ENCODE measurements around the gene GPR135.
A peak's percentile ranks its signal among the peaks of the same experiment; 100 is the strongest.

Gene GPR135

GRCh38 chr14:59465316-59466135 is at the start of gene GPR135:
Gene GPR135, minus strand, starts transcription at chr14:59465380. Its CDS starts 154 bp downstream, at chr14:59465226.
- DNase-seq, result no peak

GRCh38 chr14:59511916-59512575 is 46.9 kb upstream of the GPR135 start:
- no peak for DNase-seq

- no peak for DNase-seq
These were observed 45.8 kb upstream of the GPR135 start for GRCh38 chr14:59510966-59511365.

- DNase-seq, result no peak
These were observed 44.8 kb upstream of the GPR135 start for GRCh38 chr14:59510001-59510400.

GRCh38 chr14:59509101-59509500 is 43.9 kb upstream of the GPR135 start:
- DNase-seq, result no peak

- DNase-seq, result no peak
These were observed 42.5 kb upstream of the GPR135 start for GRCh38 chr14:59507752-59508103.

GRCh38 chr14:59507063-59507751 is 42.0 kb upstream of the GPR135 start:
- DNase-seq, result peak; percentile 47

GRCh38 chr14:59503256-59503655 is 38.1 kb upstream of the GPR135 start:
- no peak for DNase-seq

GRCh38 chr14:59500732-59501131 is 35.6 kb upstream of the GPR135 start:
- DNase-seq, result no peak

GRCh38 chr14:59492384-59492783 is 27.2 kb upstream of the GPR135 start:
- DNase-seq, result no peak

GRCh38 chr14:59490756-59491155 is 25.6 kb upstream of the GPR135 start:
- no peak for DNase-seq

- DNase-seq, result no peak
These were observed 19.5 kb upstream of the GPR135 start for GRCh38 chr14:59484639-59485175.

GRCh38 chr14:59483819-59484638 is 18.8 kb upstream of the GPR135 start, which contains the start of the genes JKAMP and L3HYPDH:
Gene JKAMP, plus strand, starts transcription at chr14:59484517. Its CDS starts 73 bp downstream, at chr14:59484590.
Gene L3HYPDH, minus strand, starts transcription at chr14:59484408. Its CDS starts 92 bp downstream, at chr14:59484316.
- peak; percentile 80 for DNase-seq

GRCh38 chr14:59483363-59483762 is 18.2 kb upstream of the GPR135 start:
- no peak for DNase-seq

GRCh38 chr14:59482541-59483331 is 17.6 kb upstream of the GPR135 start:
- no peak for DNase-seq

- no peak for DNase-seq
These were observed 16.8 kb upstream of the GPR135 start for GRCh38 chr14:59481871-59482540.

- DNase-seq, result no peak
These were observed 16.2 kb upstream of the GPR135 start for GRCh38 chr14:59481407-59481806.

GRCh38 chr14:59480166-59480565 is 15.0 kb upstream of the GPR135 start:
- DNase-seq, result no peak

GRCh38 chr14:59478540-59478939 is 13.4 kb upstream of the GPR135 start:
- DNase-seq, result no peak

GRCh38 chr14:59475709-59476108 is 10.5 kb upstream of the GPR135 start:
- no peak for DNase-seq

GRCh38 chr14:59474172-59474571 is 9.0 kb upstream of the GPR135 start:
- no peak for DNase-seq
